ENCODE results near the gene NEDD4L. TPM values are rescaled to one million over a fixed set of nuclear protein-coding genes. Genes with fewer than 3 reads are reported as not detected.
A peak's percentile ranks its signal among the peaks of the same experiment; 100 is the strongest.

The NEDD4L gene
- total and polyA plus RNA-seq, 7 donors = 52.0 to 104 (median 57.4) TPM

DNA sequence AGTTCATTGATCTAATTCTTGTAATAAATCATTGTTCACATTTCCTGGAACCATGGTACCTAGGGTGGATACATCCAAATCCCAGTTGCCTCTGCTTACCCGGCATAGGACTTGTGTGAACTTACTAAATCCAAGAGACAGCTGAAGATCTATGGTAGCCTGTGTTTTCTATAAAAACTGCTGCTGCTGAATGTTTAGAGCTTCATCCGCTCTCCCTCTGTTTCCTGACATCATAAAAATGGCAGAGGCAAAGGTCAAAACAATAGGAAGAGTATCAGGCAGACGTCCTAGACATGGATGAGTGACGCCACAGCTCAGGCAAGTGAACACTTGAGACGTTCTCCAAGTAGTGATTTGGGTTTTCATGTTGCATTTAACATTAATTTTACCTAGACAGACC, 326.6 kb downstream of the NEDD4L start:
- intact Hi-C loops (cut with DNase I) = no loop called here
- no peaks in the 10 kb centered on the region for H3K27me3 ChIP-seq
- peaks cover 9 to 94% (median 39%) of the 10 kb centered on the region in 4 donors for H3K36me3 ChIP-seq
- H3K9me3 ChIP-seq = no peaks in the 10 kb centered on the region
- no peak overlapping the region for H3K27ac ChIP-seq
- DNase-seq = no peak
- WGBS, 2 donors = 59 to 82% methylated on average over 5 of the region's 5 CpGs
- TF ChIP-seq POLR2AphosphoS5 (IDR thresholded peaks at IDR 0.05) (no peak), POLR2A (IDR thresholded peaks at IDR 0.05) (no peak), EP300 (IDR thresholded peaks at IDR 0.05) (no peak)
- TF ChIP-seq, protein P1, sequence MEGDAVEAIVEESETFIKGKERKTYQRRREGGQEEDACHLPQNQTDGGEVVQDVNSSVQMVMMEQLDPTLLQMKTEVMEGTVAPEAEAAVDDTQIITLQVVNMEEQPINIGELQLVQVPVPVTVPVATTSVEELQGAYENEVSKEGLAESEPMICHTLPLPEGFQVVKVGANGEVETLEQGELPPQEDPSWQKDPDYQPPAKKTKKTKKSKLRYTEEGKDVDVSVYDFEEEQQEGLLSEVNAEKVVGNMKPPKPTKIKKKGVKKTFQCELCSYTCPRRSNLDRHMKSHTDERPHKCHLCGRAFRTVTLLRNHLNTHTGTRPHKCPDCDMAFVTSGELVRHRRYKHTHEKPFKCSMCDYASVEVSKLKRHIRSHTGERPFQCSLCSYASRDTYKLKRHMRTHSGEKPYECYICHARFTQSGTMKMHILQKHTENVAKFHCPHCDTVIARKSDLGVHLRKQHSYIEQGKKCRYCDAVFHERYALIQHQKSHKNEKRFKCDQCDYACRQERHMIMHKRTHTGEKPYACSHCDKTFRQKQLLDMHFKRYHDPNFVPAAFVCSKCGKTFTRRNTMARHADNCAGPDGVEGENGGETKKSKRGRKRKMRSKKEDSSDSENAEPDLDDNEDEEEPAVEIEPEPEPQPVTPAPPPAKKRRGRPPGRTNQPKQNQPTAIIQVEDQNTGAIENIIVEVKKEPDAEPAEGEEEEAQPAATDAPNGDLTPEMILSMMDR (IDR thresholded peaks at IDR 0.05) = no peak
- H3K4me1 ChIP-seq = no peaks in the 10 kb centered on the region
- no peak overlapping the region for H3K4me3 ChIP-seq

DNA sequence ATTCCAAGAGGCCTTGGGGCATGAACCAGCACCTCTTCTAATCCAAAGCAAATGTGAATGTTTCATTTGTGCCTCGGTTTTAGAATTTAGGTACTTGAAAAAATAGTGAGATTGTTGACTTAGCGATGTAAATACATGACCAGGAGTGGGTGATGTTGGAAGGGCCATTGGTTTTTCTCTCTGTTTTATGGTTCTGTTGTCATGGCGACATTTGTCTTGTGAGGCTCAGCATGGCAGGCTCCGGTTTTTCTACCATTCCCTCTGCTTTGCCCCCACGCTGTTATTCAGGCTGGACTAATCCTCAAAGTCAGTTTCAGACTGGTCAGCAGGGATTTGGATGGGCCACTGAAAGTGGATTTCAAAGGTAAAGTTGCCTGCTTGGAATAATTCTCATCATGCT, 329.5 kb downstream of the NEDD4L start:
- intact Hi-C loops (cut with DNase I) = no loop called here
- 88 to 91% methylated on average over 5 of the region's 5 CpGs for WGBS, 2 donors
- no peak overlapping the region for H3K27ac ChIP-seq

GRCh38 chr18:58375051-58375450, 331.0 kb downstream of the NEDD4L start:
- no peak for TF ChIP-seq POLR2A (IDR thresholded peaks at IDR 0.05)
- no peak for TF ChIP-seq POLR2AphosphoS5 (IDR thresholded peaks at IDR 0.05)
- TF ChIP-seq EP300 (IDR thresholded peaks at IDR 0.05) = no peak
- TF ChIP-seq, protein P1 (IDR thresholded peaks at IDR 0.05) = no peak
- Histone ChIP-seq H3K27me3 (no peaks in the 10 kb centered on the region), H3K9me3 (no peaks in the 10 kb centered on the region), H3K36me3 (peaks cover 9 to 67% (median 20%) of the 10 kb centered on the region in 4 donors), H3K4me3 (no peak overlapping the region), H3K4me1 (peaks cover 0 to 11% (median 6%) of the 10 kb centered on the region in 4 donors), H3K27ac (no peak overlapping the region)
- DNase-seq = no peak
- intact Hi-C loops (cut with DNase I) = no loop called here
- WGBS, 2 donors = 96 to 97% methylated on average over 8 of the region's 8 CpGs

More for the DNA sequence above, 329.5 kb downstream of the NEDD4L start:
- peaks cover 9 to 83% (median 25%) of the 10 kb centered on the region in 4 donors for H3K36me3 ChIP-seq
- H3K4me1 ChIP-seq = peaks cover 0 to 4% (median 2%) of the 10 kb centered on the region in 4 donors
- no peak overlapping the region for H3K4me3 ChIP-seq
- H3K9me3 ChIP-seq = no peaks in the 10 kb centered on the region
- no peak for TF ChIP-seq POLR2AphosphoS5 (IDR thresholded peaks at IDR 0.05)
- no peak for TF ChIP-seq EP300 (IDR thresholded peaks at IDR 0.05)
- TF ChIP-seq, protein P1 (IDR thresholded peaks at IDR 0.05) = no peak
- TF ChIP-seq POLR2A (IDR thresholded peaks at IDR 0.05) = no peak
- no peaks in the 10 kb centered on the region for H3K27me3 ChIP-seq
- DNase-seq = no peak

- Histone ChIP-seq H3K36me3 (peaks cover 2 to 57% (median 11%) of the 10 kb centered on the region in 4 donors), H3K9me3 (no peaks in the 10 kb centered on the region), H3K4me1 (peaks cover 0 to 11% (median 6%) of the 10 kb centered on the region in 4 donors), H3K27ac (peak overlapping the region in 1 of 4 donors; percentile 12), H3K4me3 (no peak overlapping the region), H3K27me3 (no peaks in the 10 kb centered on the region)
- DNase-seq = no peak
- TF ChIP-seq POLR2AphosphoS5 (IDR thresholded peaks at IDR 0.05) (no peak), POLR2A (IDR thresholded peaks at IDR 0.05) (no peak), EP300 (IDR thresholded peaks at IDR 0.05) (no peak)
- TF ChIP-seq, protein P1 (IDR thresholded peaks at IDR 0.05) = no peak
- intact Hi-C loops (cut with DNase I) = no loop called here
- WGBS, 2 donors = 88 to 90% methylated on average over 28 of the region's 28 CpGs
Measured at GRCh38 chr18:58378411-58379379, 334.7 kb downstream of the NEDD4L start.

Measured in sigmoid colon (tissue), 7 donors.